LNCAP (cell line): ENCODE data around the gene GALNTL6.

ENCODE experiments used
- TF ChIP-seq, protein P1 (sequence below): fragments of 450-650 bp; IDR thresholded peaks from 2 replicates; pipeline ENCODE4 v1.5.1; 2017; ENCODE audit warnings: mild to moderate bottlenecking

Gene GALNTL6

DNA sequence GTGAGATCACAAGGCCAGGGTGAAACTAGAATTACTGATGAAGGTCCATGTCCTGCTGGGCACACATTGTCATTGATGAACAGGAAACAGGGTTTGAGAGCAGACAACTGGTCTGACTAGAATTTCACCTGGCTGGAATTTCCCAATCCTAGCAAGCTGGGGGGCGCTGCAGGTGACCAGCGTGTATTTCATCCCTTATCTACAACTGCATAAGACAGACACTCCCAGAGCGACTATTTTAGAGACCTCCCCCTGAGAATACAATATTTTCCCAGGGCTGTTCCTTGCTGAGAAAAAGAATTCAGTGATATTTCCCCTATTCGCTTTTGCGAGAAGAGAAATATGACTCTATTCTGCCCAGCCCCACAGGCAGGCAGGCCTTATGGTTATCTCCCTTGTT lies 922.8 kb downstream of the GALNTL6 start:
- TF ChIP-seq, protein P1, sequence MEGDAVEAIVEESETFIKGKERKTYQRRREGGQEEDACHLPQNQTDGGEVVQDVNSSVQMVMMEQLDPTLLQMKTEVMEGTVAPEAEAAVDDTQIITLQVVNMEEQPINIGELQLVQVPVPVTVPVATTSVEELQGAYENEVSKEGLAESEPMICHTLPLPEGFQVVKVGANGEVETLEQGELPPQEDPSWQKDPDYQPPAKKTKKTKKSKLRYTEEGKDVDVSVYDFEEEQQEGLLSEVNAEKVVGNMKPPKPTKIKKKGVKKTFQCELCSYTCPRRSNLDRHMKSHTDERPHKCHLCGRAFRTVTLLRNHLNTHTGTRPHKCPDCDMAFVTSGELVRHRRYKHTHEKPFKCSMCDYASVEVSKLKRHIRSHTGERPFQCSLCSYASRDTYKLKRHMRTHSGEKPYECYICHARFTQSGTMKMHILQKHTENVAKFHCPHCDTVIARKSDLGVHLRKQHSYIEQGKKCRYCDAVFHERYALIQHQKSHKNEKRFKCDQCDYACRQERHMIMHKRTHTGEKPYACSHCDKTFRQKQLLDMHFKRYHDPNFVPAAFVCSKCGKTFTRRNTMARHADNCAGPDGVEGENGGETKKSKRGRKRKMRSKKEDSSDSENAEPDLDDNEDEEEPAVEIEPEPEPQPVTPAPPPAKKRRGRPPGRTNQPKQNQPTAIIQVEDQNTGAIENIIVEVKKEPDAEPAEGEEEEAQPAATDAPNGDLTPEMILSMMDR, result no peak

DNA sequence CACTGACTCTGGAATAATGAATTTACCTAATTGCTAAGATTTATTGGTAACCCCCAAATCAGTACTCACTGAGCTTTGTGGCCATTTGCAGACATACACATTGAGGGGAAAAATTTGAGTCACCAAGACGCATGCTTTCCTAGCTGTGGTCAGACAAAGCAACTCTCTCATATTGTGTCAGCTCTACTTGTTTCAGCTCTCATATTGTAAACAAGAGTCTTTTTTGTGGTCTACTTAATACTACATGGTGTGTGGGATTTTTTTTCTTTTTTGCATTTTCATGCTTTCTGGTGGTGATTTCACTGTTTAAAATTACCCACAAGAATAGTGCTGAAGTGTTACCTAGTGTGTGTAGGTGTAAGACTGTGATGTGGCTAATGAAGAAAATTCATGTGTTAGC lies 927.2 kb downstream of the GALNTL6 start:
- TF ChIP-seq, protein P1, result no peak

DNA sequence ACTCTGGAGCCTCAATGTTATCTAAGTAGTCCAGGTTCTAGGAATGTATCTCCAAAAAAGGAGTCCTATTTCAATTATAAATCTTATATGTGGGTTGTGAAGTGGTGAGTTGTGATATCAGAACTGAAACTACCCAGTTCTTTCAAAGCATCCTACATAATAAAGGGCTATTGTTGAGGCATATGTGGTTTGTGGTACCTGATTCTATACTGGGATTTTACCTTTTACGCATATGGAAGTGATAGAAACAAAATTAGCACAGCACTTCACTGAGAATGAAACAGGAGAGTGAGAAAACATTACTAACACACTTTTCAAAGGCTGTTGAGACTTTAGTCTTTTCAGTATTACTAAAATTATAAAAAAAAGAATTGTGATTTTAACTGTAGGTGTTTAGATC lies 937.7 kb downstream of the GALNTL6 start:
- TF ChIP-seq, protein P1, result no peak

DNA sequence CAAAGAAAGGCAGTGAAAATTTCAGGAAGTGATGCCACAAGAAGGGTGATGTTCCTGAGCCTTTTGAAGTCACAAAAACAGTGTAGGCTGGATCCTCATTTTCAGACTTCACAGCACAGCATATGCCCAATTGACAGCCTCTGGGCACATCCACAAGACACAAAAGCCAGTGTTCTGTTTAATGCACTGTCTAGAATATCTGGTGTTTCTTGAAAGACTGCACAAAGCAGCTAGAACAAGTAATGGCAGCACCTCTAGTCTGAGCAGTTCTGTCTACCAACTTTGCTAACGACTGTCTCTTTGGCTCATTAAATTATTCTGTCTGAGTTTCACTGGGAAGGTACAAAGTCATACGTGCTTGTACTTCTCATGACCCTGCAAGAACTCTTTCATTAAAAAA lies 938.3 kb downstream of the GALNTL6 start:
- TF ChIP-seq, protein P1, result no peak

DNA sequence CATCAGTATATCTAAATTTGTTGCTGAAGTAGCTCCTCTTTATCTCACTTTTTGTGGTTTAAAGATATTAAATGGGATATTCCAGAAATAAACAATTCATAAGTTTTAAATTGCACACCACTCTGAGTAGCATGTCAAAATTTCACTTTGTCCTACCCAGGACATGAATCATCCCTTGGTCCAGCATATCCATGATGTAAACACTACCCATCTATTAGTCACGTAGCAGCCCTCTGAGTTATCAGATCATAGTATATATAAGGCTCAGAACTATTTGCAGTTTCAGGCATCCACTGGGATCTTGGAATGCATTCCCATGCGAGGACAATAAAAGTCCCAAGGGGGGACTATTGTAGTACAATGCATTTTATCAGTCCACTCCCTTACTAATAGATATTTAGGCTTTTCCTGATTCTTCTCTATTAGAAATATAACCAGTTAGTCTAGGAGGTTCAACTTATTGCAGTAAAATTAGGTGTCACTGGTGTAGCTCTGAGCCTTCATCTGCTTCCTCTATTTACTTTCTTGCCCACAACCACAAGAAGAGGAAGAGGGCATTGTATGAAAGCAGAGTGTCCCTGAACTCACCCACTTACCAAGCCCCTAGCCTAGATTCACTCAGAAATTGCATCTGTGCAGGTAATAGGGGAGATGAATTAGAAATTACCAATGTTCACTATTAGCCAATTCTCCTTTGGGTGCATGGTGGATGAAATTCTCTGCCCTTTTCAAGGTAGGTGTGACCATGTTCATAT lies 945.6 kb downstream of the GALNTL6 start:
- TF ChIP-seq, protein P1, result no peak

DNA sequence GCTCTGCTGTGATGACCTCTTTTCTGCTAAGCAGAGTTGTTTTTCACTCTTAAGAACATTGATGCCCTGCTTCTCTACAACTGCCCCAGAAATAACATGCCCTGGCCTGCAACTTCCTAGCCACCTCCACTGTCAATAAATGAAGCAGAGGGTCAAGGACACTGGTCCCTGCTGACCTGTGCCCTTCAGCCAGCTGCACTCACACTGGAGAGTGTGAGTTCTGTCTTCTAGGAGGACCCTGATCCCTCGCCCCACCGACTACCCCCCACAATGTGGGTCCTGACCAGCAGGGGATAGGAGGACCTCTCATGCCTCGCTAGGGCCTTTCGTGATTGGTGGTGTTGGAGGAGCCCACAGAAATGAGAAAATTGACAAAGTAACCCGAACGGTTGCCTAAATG lies 947.3 kb downstream of the GALNTL6 start:
- TF ChIP-seq, protein P1, result no peak

DNA sequence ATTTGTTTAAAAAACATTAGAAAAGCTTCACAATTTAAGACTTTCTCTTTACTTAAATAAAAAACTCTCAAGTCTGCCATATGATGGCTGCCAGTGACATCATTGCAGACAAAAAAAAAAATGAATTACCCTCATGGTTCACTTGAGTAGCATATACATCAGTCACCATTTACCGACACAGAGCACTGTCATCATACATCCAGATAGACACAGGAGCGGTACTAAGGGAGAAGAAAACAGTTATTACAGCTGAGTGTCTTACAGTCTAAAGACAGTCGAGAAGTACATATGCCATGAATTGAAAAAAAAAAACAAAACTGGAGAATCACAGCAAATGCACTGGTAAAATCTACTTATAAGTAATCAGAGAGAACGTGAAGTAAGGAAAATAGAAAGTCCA lies 949.7 kb downstream of the GALNTL6 start:
- TF ChIP-seq, protein P1, result no peak

DNA sequence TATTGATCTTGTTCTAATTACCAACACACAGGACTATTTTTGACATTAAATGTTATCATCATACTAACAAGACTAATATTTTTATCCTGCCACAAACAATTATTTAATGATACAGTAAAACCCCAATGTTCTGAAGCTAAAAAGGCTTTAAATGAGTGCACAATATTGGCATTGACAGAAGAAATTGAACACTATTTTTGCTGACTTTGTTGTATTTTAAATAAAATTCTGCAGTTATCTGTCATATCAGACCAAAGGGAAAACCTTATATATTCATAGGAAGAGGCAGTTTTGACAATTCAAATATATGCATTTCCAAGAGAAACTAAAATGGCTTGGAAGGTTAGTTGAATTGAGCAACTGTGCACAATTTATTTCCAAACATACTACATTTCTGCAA lies 957.6 kb downstream of the GALNTL6 start:
- TF ChIP-seq, protein P1, result no peak
